ENCODE measurements around the gene BCL2L11. TPM values are rescaled to one million over a fixed set of nuclear protein-coding genes. Genes with fewer than 3 reads are reported as not detected.

Gene BCL2L11
- total RNA-seq, 4 donors from 2014 or later: 4.8 to 18.8 (median 13.7) TPM

DNA sequence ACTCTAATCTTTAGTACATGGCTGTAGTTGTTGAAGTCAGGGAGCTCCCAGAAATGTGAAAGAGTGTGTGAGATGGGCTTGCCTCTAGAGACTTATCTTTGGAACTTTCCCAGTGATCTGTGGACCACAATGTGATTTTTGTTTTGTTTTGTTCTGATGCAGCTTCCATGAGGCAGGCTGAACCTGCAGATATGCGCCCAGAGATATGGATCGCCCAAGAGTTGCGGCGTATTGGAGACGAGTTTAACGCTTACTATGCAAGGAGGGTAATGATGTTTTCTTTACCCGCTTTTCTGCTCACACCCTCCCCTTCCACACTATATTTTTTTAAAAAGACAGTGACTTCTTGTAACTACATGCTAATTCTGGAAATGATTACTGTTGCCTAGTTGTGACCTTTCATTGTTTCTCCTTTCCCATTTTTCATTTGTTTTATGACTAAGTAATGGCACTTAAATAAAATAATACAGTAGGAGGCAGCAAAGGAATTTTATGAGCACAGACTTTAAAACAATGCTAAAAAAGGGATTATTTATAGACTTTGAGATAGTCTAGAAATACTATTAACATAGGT lies 29.3 kb downstream of the BCL2L11 start:
- intact Hi-C loops (cut with DNase I; ENCODE audit: low total_unique reads): no loop called here
- no peaks in the 10 kb centered on the region for H3K9me3 ChIP-seq
- no peaks in the 10 kb centered on the region for H3K27me3 ChIP-seq

GRCh38 chr2:111154758-111155157 lies 34.0 kb downstream of the BCL2L11 start:
- Histone ChIP-seq H3K36me3 (peaks cover 4 to 30% of the 10 kb centered on the region in 2 donors), H3K27ac (no peak overlapping the region), H3K4me3 (no peak overlapping the region), H3K27me3 (no peaks in the 10 kb centered on the region), H3K9me3 (no peaks in the 10 kb centered on the region), H3K4me1 (peaks cover 11 to 13% of the 10 kb centered on the region in 2 donors)
- in situ Hi-C loops (cut with MboI; ENCODE audit: low sequenced_read_pairs in 4 of 4): no loop called here
- ATAC-seq (no peak), DNase-seq (no peak)
- intact Hi-C loops (cut with DNase I; ENCODE audit: low total_unique reads): no loop called here
- TF ChIP-seq CTCF (IDR thresholded peaks at IDR 0.05 in 4 of 5, conservative IDR thresholded peaks at IDR 0.05 in 1 of 5) (no peak), POLR2A (IDR thresholded peaks at IDR 0.05) (no peak)

More for the DNA sequence above, 29.3 kb downstream of the BCL2L11 start:
- in situ Hi-C loops (cut with MboI; ENCODE audit: low sequenced_read_pairs in 4 of 4): loop anchor here in 1 of 4 donors (25.0 kb wide), 1 partner anchor 1112 kb away; the partner anchor contains the start of gene ZC3H8
- H3K4me3 ChIP-seq: no peak overlapping the region
- H3K4me1 ChIP-seq: no peaks in the 10 kb centered on the region
- DNase-seq: no peak
- peaks cover 4 to 30% of the 10 kb centered on the region in 2 donors for H3K36me3 ChIP-seq
- no peak for ATAC-seq
- H3K27ac ChIP-seq: no peak overlapping the region
- TF ChIP-seq CTCF (IDR thresholded peaks at IDR 0.05 in 4 of 5, conservative IDR thresholded peaks at IDR 0.05 in 1 of 5): no peak
- TF ChIP-seq POLR2A (IDR thresholded peaks at IDR 0.05): no peak

GRCh38 chr2:111155610-111156009 lies 34.9 kb downstream of the BCL2L11 start:
- DNase-seq (no peak), ATAC-seq (no peak)
- H3K36me3 ChIP-seq: peaks cover 4 to 27% of the 10 kb centered on the region in 2 donors
- no peak overlapping the region for H3K27ac ChIP-seq
- in situ Hi-C loops (cut with MboI; ENCODE audit: low sequenced_read_pairs in 4 of 4): no loop called here
- peaks cover 19 to 21% of the 10 kb centered on the region in 2 donors for H3K4me1 ChIP-seq
- intact Hi-C loops (cut with DNase I; ENCODE audit: low total_unique reads): no loop called here
- no peak for TF ChIP-seq POLR2A (IDR thresholded peaks at IDR 0.05)
- H3K9me3 ChIP-seq: no peaks in the 10 kb centered on the region
- H3K27me3 ChIP-seq: no peaks in the 10 kb centered on the region
- H3K4me3 ChIP-seq: no peak overlapping the region

DNA sequence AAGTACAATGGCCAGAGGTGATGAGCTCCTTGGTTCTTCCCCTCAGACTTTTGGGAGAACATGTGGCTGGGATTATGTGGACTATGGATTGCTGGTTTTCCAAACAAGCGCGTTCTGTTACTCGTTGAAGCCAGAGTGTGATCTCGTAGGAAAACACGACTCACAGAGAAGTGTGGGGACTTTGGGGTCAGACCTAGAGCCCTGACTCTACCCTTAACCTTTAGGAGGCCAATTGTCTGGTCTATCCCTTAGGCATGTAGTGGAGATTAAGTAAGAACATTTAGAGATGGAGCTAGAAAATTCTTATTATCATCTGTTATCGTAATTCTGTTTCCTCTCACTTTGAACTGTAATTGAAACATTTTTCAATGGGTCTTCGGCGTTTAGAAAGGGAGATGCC lies 35.8 kb downstream of the BCL2L11 start:
- in situ Hi-C loops (cut with MboI; ENCODE audit: low sequenced_read_pairs in 4 of 4): no loop called here
- Histone ChIP-seq H3K4me3 (no peak overlapping the region), H3K27ac (no peak overlapping the region), H3K4me1 (peaks cover 28 to 30% of the 10 kb centered on the region in 2 donors), H3K36me3 (peaks cover 0 to 22% of the 10 kb centered on the region in 2 donors), H3K9me3 (no peaks in the 10 kb centered on the region), H3K27me3 (no peaks in the 10 kb centered on the region)
- ATAC-seq (no peak), DNase-seq (no peak)
- intact Hi-C loops (cut with DNase I; ENCODE audit: low total_unique reads): no loop called here
- no peak for TF ChIP-seq POLR2A (IDR thresholded peaks at IDR 0.05)
- no peak for TF ChIP-seq CTCF (IDR thresholded peaks at IDR 0.05 in 4 of 5, conservative IDR thresholded peaks at IDR 0.05 in 1 of 5)

DNA sequence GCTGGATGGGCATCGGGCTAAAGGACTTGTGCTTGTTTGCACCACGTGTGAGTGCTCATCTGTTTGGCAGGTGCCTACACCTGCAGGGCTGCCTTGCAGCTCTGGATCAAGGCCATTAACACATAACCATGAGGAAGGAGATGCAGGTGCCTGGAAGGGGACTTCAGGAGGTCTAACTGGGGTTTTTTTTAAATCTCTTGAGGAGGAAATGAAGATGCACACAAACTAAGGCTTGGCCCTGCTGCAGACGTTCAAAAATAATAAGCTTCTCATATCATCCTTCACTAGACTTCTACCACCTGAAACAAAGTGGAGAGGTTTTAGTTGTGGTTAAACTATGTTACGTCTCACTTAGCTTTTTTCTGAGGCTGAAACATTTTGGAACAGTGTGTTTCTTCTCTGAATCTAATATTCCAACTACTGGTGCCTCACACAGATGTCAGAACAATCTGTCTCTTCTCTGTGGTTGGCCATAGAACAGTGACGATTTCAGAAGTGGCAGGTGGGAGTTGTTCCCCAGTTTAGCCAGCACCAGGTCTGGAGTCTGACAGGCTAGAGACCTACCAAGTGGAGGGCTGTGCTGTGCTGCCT lies 36.5 kb downstream of the BCL2L11 start:
- Histone ChIP-seq H3K4me1 (peaks cover 34 to 35% of the 10 kb centered on the region in 2 donors), H3K9me3 (no peaks in the 10 kb centered on the region), H3K27me3 (no peaks in the 10 kb centered on the region), H3K27ac (no peak overlapping the region), H3K4me3 (no peak overlapping the region), H3K36me3 (peaks cover 0 to 15% of the 10 kb centered on the region in 2 donors)
- DNase-seq (no peak), ATAC-seq (no peak)
- in situ Hi-C loops (cut with MboI; ENCODE audit: low sequenced_read_pairs in 4 of 4) (no loop called here), intact Hi-C loops (cut with DNase I; ENCODE audit: low total_unique reads) (no loop called here)
- TF ChIP-seq POLR2A (IDR thresholded peaks at IDR 0.05) (no peak), CTCF (IDR thresholded peaks at IDR 0.05 in 4 of 5, conservative IDR thresholded peaks at IDR 0.05 in 1 of 5) (no peak)

Measured in gastrocnemius medialis (tissue), 4 donors.